Left ventricle myocardium inferior (tissue), 1 donor: ENCODE results near the gene DMKN. TPM values are rescaled to one million over a fixed set of nuclear protein-coding genes. Genes with fewer than 3 reads are reported as not detected.
A peak's percentile ranks its signal among the peaks of the same experiment; 100 is the strongest.

Experiments used
- DNase-seq: peaks from one replicate; pipeline ENCODE4 v3.0.0-alpha.2; 2020
- H3K27ac ChIP-seq: fragments of 200-600 bp; replicated peaks from 2 replicates; pipeline ENCODE4 v1.8.0; 2021
- H3K27me3 ChIP-seq: fragments of 200-600 bp; 2 replicates; pipeline ENCODE4 v1.8.0; 2021; ENCODE audit warnings: low read depth
- H3K36me3 ChIP-seq: fragments of 200-600 bp; 2 replicates; pipeline ENCODE4 v1.8.0; 2021
- H3K4me1 ChIP-seq: fragments of 200-600 bp; 2 replicates; pipeline ENCODE4 v1.8.0; 2021
- H3K4me3 ChIP-seq: fragments of 200-600 bp; 2 replicates; pipeline ENCODE4 v1.8.0; 2021; ENCODE audit warnings: mild to moderate bottlenecking, moderate library complexity
- H3K9me3 ChIP-seq: fragments of 200-600 bp; replicated peaks from 2 replicates; pipeline ENCODE4 v1.8.0; 2021
- CTCF ChIP-seq: fragments of 200-600 bp; IDR thresholded peaks from 2 replicates; pipeline ENCODE4 v1.8.0; 2021; ENCODE audit warnings: antibody characterized with exemption, mild to moderate bottlenecking, borderline replicate concordance
- intact Hi-C: fragments of 100-400 bp; cut with micrococcal nuclease; formaldehyde crosslinking; loops from one replicate; pipeline ENCODE4 v1.11.0; 2022
- total RNA-seq: library from RNA; stranded (reverse); fragmentation: NEBNext Ultra II Directional; extraction: Animal tissue kit (Norgen Biotek cat#: 25700); gene quantifications from one replicate; pipeline ENCODE4 v1.2.1, GENCODE V29; 2021
- donor health status: DM: no; HTN: yes; CAD: no; lungs with severe emphysema.

The DMKN gene
- total RNA-seq, 1 donor from 2014 or later: 7.9 TPM

DNA sequence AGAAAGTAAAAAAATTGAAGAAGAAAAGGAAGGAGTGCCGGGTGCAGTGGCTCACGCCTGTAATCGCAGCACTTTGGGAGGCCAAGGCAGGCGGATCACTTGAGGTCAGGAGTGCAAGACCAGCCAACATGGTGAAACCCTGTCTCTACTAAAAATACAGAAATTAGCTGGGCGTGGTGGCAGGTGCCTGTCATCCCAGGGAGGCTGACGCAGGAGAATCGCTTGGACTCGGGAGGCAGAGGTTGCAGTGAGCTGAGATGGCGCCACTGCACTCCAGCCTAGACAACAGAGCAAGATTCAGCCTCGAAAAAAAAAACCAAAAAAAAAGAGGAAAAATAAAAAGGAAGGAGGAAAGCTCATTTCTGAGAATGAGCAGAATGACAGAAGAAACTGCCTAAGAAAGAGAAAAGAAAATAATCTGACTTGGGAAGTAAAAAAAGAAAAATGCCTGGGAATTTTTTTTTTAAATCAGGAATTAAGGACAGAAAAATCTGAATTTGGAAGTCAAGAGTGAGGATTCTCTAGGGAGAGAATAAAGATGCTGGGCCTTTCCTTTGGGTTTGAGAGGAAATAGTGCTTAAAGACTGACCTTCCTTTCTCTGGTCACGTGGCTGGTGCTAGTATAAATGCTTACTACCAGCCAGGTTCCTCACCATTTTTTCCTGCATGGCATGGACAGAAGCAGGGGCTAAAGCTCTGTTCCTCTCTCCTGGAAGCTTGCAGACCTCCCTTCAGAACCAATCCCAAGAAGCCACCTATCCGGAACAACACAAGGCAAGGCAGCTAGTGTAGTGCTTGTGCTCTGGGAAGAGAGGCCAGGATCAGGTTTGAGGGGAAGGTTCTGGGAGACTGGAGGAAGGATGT lies 65.6 kb downstream of the DMKN start, which contains the start of gene FFAR2:
Gene FFAR2 (plus strand): TSS at position 652 of the 864 bp plus-strand sequence. CDS start 1,458 bp downstream, outside the sequence.
- H3K27ac ChIP-seq: peak within 1 kb of the TSS; percentile 50
- intact Hi-C loops: no loop called here
- no peaks in the 10 kb centered on the region for H3K36me3 ChIP-seq
- no peak for TF ChIP-seq CTCF
- DNase-seq: no peak
- peaks cover 38% of the 10 kb centered on the region for H3K27me3 ChIP-seq
- H3K4me3 ChIP-seq: no peak within 1 kb of the TSS
- H3K4me1 ChIP-seq: peaks cover 16% of the 10 kb centered on the region
- no peaks in the 10 kb centered on the region for H3K9me3 ChIP-seq

Other genes with a start within 250 kb of the DMKN start
- gene USF2, start 244.7 kb downstream of the DMKN start, total RNA-seq: 147 TPM
- not detected for gene HAMP, start 231.1 kb downstream of the DMKN start, total RNA-seq
- not detected for gene MAG, start 221.5 kb downstream of the DMKN start, total RNA-seq
- not detected for gene CD22, start 184.5 kb downstream of the DMKN start, total RNA-seq
- gene FFAR1, start 165.7 kb downstream of the DMKN start, total RNA-seq: not detected
- gene FFAR3, start 155.2 kb downstream of the DMKN start, total RNA-seq: not detected
- not detected for gene GPR42, start 142.6 kb downstream of the DMKN start, total RNA-seq
- gene FFAR2, start 65.4 kb downstream of the DMKN start, total RNA-seq: 0.27 TPM
- not detected for gene KRTDAP, start 23.2 kb downstream of the DMKN start, total RNA-seq
- gene SBSN, start 14.7 kb upstream of the DMKN start, total RNA-seq: not detected
- gene GAPDHS, start 19.8 kb upstream of the DMKN start, total RNA-seq: not detected
- 84.3 TPM for gene TMEM147, start 32.0 kb upstream of the DMKN start, total RNA-seq
- gene ATP4A, start 50.0 kb upstream of the DMKN start, total RNA-seq: not detected
- not detected for gene PMIS2, start 72.5 kb upstream of the DMKN start, total RNA-seq
- gene HAUS5, start 99.1 kb upstream of the DMKN start, total RNA-seq: 3.7 TPM
- 52.7 TPM for gene RBM42, start 115.4 kb upstream of the DMKN start, total RNA-seq
- 0.33 TPM for gene ETV2, start 128.1 kb upstream of the DMKN start, total RNA-seq
- 1,365 TPM for gene COX6B1, start 134.7 kb upstream of the DMKN start, total RNA-seq
- not detected for gene UPK1A, start 152.9 kb upstream of the DMKN start, total RNA-seq
- not detected for gene ZBTB32, start 190.9 kb upstream of the DMKN start, total RNA-seq
- gene KMT2B, start 204.4 kb upstream of the DMKN start, total RNA-seq: 12.8 TPM
- gene IGFLR1, start 228.8 kb upstream of the DMKN start, total RNA-seq: 4.9 TPM
- gene U2AF1L4, start 231.8 kb upstream of the DMKN start, total RNA-seq: 24.9 TPM
- 43.1 TPM for gene PSENEN, start 232.0 kb upstream of the DMKN start, total RNA-seq
- 6.2 TPM for gene LIN37, start 234.9 kb upstream of the DMKN start, total RNA-seq
- 899 TPM for gene HSPB6, start 243.4 kb upstream of the DMKN start, total RNA-seq
- 4.8 TPM for gene PROSER3, start 244.5 kb upstream of the DMKN start, total RNA-seq